Measurements from ENCODE around the gene ZNF324B.
"Not testable (repeated sequence)": the region's sequence is repeated elsewhere in the genome, so short reads cannot be mapped to it uniquely, and the experiment has no call there.

Gene ZNF324B

DNA sequence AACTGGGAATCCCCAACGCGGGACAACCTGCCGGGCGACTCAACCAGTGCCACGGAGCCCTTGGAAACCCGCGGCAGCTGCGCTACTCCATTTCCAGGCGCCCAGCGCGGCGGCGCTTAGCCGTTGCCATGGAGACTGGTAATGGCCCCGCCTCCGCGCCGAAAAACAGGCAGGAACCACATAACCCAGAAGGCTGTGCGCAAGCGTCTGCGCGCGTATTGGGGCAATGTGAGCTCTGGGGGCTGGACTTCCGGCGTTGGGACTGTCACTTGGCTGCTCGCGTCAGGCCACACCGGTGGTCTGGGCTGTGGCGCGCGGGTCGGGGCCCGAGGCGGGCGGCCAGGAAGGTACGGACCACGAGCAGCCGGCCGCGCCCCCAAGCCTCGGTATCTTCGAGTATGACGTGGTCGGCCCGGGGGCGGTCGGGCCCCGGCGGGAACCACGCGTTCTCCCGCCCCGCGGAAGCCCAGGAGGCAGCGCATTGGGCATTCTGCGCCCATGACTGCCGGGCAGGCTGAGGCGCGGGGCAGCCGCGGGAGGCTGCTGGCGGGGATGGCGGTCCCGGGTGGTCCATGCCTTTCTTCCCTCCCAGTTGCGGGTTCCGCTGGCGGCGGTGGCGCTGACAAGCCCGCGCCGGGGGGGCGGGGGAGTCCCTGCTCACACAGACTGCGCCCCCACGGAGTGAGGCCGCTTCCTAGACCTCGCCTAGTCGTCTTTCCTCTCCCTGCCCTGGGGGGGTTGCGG, at the start of gene ZNF324B:
Gene ZNF324B (plus strand): TSS at position 265 of the 744 bp plus-strand sequence. CDS start 2,080 bp downstream, outside the sequence.
- peak; percentile 92 to 94 for DNase-seq (ENCODE audit: low read depth in 2 of 2)

GRCh38 chr19:58401840-58402421, 49.5 kb upstream of the ZNF324B start:
- no peak for DNase-seq (ENCODE audit: low read depth in 2 of 2)

GRCh38 chr19:58403920-58404478, 47.4 kb upstream of the ZNF324B start:
- not testable (repeated sequence) for DNase-seq (ENCODE audit: low read depth in 2 of 2)

DNA sequence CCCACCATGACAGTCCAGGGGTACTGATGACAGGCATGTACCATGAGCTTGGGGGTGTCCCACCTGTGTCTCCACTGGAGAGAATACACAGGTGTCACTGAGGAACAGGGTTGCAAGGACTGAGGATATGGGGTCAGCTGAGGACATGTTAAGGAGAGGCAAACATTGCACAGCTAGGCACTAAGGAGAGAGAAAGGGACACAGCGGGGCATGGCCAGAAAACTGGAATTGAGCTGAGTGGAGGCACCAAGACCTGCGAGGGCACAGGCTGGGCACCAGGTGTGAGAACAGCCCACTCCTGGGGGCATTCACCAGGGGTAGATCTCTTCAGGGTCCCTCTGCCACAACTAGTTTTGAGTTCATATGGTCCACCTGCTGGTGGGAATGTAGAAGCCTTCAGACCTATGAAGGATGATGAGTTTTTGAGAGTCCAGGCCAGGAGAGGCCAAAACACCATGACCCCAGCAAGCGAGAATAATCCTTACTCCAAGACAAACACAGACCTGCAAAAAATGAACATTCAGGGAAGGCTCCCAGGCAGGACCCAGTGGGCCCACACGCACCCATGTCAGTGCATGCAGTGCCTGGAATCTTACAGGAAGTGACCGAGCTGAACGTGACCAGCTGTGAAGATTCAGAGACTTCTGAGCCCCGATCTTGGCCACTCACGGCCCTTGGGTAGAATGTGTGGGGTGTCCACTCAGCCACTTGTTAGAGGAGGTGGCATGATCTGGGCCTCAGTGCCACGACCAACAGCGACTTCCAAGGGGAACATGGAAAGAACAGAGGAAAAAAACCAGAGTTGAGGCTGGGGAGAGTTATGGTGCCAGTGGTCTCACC, 44.4 kb upstream of the ZNF324B start:
- DNase-seq (ENCODE audit: low read depth in 2 of 2), result no peak

DNA sequence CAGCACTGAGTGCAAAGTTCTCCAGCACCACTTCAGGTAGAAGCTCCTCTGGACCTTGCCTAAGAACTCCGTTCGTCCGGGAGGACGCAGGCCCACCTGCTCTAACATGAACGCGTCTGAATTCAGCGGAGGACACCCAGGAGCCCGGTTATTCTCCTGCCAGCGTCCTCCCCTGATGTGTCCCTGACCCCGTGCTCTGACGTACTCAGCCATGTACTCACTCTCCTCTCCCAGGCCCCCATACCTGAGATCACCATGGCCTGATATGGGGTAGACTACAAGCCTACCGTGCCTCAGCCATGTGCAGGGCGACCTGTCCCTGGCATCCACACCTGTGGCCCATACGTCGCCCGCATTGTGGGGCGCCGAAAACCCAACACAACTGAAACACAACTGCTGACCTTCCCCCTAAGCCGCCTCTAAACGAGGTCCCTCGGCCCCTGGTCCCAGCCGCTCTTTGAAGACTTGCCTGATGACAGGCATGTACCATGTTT, 43.7 kb upstream of the ZNF324B start:
- DNase-seq (ENCODE audit: low read depth in 2 of 2), result no peak

- DNase-seq (ENCODE audit: low read depth in 2 of 2), result peak; percentile 82 to 90
These were observed 43.0 kb upstream of the ZNF324B start, which contains the start of gene ZNF584 for GRCh38 chr19:58408152-58409009. ZNF584 (plus strand) TSS chr19:58408649; CDS start chr19:58409148, 499 bp downstream.

- DNase-seq (ENCODE audit: low read depth in 2 of 2), result no peak
These were observed 42.2 kb upstream of the ZNF324B start for GRCh38 chr19:58409010-58409790.

GRCh38 chr19:58416604-58417003, 34.8 kb upstream of the ZNF324B start:
- DNase-seq (ENCODE audit: low read depth in 2 of 2), result no peak

GRCh38 chr19:58417071-58417470, 34.4 kb upstream of the ZNF324B start:
- DNase-seq (ENCODE audit: low read depth in 2 of 2), result no peak

DNA sequence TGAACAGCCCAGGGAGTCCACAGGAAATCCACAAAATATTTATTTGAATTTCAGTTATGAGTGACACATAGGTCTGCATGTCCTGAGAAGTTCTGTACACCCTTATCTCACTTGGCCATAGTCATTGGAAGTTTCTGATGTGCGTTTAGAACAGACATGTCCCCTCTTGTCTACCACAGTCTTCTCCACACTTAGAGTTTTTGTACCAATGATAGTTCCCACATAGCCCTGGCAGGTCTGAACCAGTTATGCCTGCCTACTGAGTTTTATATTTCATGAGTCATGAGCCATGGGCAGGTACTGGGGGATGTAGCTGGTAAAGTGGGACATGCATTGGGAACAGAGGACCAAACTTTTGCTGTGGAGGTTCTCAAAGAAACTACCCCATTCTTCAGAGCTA, 22.8 kb upstream of the ZNF324B start:
- no peak for DNase-seq (ENCODE audit: low read depth in 2 of 2)

GRCh38 chr19:58429745-58430144, 21.7 kb upstream of the ZNF324B start:
- no peak for DNase-seq (ENCODE audit: low read depth in 2 of 2)

DNA sequence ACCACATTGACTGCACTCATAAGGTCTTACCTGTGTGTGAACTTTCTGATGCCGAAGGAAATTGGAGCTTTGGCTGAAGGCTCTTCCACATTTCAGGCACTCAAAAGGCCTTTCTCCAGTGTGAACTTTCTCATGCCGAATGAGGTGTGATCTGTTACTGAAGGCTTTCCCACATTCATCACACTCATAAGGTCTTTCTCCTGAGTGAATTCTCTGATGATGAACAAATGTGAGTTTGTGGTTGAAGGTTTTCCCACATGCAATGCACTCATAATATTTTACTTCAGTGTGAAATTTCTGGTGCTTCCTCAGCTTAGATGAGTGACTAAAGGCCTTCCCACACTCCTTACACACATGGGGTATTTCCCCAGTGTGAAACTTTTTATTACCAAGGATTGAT, 17.2 kb upstream of the ZNF324B start:
- no peak for DNase-seq (ENCODE audit: low read depth in 2 of 2)

DNA sequence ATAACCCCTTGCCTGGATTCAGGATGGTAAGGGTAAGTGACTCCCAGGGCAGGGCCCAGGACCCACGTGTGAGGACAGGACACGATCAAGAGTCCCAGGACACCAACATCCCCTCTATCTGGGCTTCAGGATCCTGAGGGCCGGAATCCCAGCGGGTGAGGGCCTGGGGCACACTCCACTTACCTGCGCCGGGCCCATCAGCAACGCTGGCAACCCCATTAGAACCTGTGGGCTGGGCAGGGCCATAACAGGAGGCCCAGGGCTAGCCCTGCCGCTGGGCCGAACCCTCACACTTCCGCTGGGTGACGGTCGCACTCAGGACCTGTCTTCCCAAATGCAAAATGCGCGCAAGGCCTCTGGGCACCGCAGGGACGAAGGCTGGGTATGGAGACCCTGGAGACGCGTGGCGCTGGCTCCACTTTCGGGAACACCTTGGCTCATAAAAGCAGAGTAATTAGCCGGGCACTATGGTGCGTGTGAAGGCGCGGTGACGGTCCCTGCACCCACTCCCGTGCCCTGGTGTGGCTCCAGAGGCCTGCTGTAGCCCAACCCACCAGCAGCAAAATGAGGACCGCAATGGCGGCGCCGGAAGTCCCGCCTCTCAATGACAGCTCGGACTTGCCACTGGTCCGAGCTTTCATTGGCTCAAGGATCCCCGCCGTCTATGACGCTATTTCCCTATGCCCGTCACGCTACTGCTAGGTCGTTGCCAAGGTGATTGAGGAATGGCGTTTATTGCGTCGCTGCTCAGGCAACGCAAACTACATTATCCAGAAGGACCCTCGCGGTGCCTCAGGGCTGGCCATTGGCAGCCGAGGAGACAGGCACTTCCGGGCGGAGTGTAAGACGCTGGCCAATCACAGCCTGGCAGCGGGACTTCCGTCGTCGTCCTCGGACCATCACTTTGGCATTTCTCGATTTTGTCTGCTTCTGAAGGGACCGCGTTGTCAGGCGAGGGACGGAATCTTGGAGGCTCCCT, 11.6 kb upstream of the ZNF324B start, which contains the start of gene ZNF132:
Gene ZNF132 (minus strand): TSS at position 578 of the 979 bp plus-strand sequence. CDS start 332 bp downstream, at position 246.
- DNase-seq (ENCODE audit: low read depth in 2 of 2), result peak; percentile 84 to 85

DNA sequence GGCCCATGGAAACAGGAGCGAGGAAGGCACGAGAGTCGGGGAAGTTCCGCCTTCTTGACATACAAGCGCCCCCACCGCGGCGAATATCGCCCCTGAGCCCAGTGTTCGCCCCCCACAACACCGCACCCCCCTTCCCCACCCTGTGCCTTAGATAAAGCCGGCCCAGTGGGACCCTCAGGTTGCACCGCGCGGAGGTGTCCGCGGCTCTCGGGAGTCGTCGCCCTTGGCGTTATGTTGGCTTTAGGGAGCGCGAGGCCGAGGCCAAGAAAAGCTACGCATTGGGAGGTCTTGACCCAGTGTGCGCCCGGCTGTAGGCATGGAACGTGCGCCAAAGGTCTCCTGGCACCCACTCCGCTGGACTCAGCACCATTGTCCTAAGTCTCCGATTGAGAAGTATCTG, 10.9 kb upstream of the ZNF324B start:
- no peak for DNase-seq (ENCODE audit: low read depth in 2 of 2)

GRCh38 chr19:58442986-58443385, 8.4 kb upstream of the ZNF324B start:
- not testable (repeated sequence) for DNase-seq (ENCODE audit: low read depth in 2 of 2)

DNA sequence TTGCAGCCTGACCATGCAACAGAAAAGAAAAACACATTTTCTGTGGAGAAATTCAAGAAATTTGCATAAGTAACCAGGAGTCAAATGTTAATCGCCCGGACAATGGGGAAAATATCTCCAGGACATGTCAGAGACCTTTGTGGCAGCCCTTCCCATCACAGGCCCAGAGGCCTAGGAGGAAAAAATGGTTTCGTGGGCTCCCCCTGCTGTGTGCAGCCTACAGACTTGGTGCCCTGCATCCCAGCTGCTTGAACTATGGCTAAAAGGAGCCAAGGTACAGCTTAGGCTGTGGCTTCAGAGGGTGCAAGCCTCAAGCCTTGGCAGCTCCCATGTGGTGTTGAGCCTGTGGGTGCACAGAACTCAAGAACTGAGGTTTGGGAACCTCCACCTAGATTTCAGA, 2.6 kb upstream of the ZNF324B start:
- not testable (repeated sequence) for DNase-seq (ENCODE audit: low read depth in 2 of 2)

- not testable (repeated sequence) for DNase-seq (ENCODE audit: low read depth in 2 of 2)
These were observed 1.4 kb upstream of the ZNF324B start for GRCh38 chr19:58449980-58450379.

DNA sequence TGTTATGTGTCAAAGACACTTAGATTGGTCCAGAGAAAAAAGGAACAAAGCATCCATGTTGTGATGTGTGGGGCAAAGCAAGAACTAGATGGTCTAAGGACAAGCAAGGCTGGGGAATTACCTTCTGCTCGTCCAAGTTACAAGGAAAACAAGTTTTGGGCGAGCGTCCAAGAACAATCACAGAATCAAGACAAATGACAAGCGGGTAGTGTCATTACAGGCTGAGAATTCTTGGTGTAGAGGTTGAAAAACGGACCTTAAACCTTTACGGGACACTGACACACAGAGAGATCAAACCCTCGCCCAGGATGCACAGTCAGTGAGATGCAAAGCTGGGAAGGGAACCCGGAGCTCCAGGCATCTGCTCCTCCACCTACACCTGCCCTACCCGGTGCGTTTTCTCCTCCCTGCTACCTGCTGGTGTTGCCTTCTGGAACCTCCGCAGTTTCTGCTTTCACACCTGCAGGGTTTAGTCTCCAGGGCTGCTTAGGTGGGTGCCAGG, 515 bp upstream of the ZNF324B start:
- DNase-seq (ENCODE audit: low read depth in 2 of 2), result no peak

DNA sequence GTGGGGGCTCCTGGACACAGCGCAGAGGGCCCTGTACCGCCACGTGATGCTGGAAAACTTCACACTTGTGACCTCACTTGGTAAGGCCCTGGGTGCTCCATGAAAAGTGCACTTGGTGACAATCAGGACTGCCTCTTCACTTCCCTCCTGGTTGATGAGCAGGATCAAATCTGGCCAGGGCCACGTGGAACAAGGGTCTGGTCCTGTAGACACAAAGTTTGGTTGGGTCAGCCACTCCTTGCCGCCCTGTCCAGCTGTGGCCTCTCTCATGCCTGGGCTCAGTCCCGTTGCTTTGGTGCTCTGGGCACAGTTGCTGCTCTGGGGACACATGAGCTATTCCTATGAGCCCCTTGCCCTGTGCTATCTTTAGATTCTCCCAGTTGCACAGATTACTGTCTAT, 2.3 kb downstream of the ZNF324B start:
- no peak for DNase-seq (ENCODE audit: low read depth in 2 of 2)
